ENCODE measurements around the gene NKPD1. TPM values are rescaled to one million over a fixed set of nuclear protein-coding genes. Genes with fewer than 3 reads are reported as not detected.

NKPD1 gene
- total and polyA plus RNA-seq, 2 donors, result 0.37 to 0.58 TPM

GRCh38 chr19:45180936-45181335 is 20.2 kb upstream of the NKPD1 start:
- Histone ChIP-seq H3K4me3 (ENCODE audit: low read depth, low read length) (no peak overlapping the region), H3K36me3 (ENCODE audit: insufficient read depth) (no peaks in the 10 kb centered on the region), H3K4me1 (ENCODE audit: insufficient read depth) (peaks cover 1% of the 10 kb centered on the region), H3K27ac (ENCODE audit: low read depth) (no peak overlapping the region)
- DNase-seq (ENCODE audit: extremely low spot score), result no peak
- WGBS, result 85% methylated on average over 7 of the region's 7 CpGs

- Histone ChIP-seq H3K27ac (ENCODE audit: low read depth) (peak overlapping the region; percentile 71), H3K4me1 (ENCODE audit: insufficient read depth) (peaks cover 1% of the 10 kb centered on the region), H3K36me3 (ENCODE audit: insufficient read depth) (no peaks in the 10 kb centered on the region), H3K4me3 (ENCODE audit: low read depth, low read length) (peak overlapping the region; percentile 71)
- WGBS, result 49% methylated on average over 9 of the region's 9 CpGs
- DNase-seq (ENCODE audit: extremely low spot score), result no peak
Observed at GRCh38 chr19:45179892-45180370, 19.1 kb upstream of the NKPD1 start.

- Histone ChIP-seq H3K36me3 (ENCODE audit: insufficient read depth) (no peaks in the 10 kb centered on the region), H3K27ac (ENCODE audit: low read depth) (peak overlapping the region; percentile 71), H3K4me3 (ENCODE audit: low read depth, low read length) (peak overlapping the region; percentile 71), H3K4me1 (ENCODE audit: insufficient read depth) (peaks cover 1% of the 10 kb centered on the region)
- under 1% methylated on average over 97 of the region's 97 CpGs for WGBS
- no peak for DNase-seq (ENCODE audit: extremely low spot score)
Observed at GRCh38 chr19:45179072-45179891, 18.5 kb upstream of the NKPD1 start.

GRCh38 chr19:45178262-45179071 is 17.7 kb upstream of the NKPD1 start, which contains the start of gene BLOC1S3:
TSS of gene BLOC1S3 (plus strand) at chr19:45178784. CDS start at chr19:45179297, 513 bp downstream.
- Histone ChIP-seq H3K36me3 (ENCODE audit: insufficient read depth) (no peaks in the 10 kb centered on the region), H3K4me1 (ENCODE audit: insufficient read depth) (peaks cover 1% of the 10 kb centered on the region), H3K4me3 (ENCODE audit: low read depth, low read length) (peak within 1 kb of the TSS; percentile 71), H3K27ac (ENCODE audit: low read depth) (peak within 1 kb of the TSS; percentile 89)
- peak; percentile 100 for DNase-seq (ENCODE audit: extremely low spot score)
- WGBS, result under 1% methylated on average over 51 of the region's 51 CpGs

- WGBS, result under 1% methylated on average over 36 of the region's 36 CpGs
- no peak for DNase-seq (ENCODE audit: extremely low spot score)
- H3K4me1 ChIP-seq (ENCODE audit: insufficient read depth), result peaks cover 1% of the 10 kb centered on the region
- H3K27ac ChIP-seq (ENCODE audit: low read depth), result peak within 1 kb of the TSS; percentile 89
- no peaks in the 10 kb centered on the region for H3K36me3 ChIP-seq (ENCODE audit: insufficient read depth)
- H3K4me3 ChIP-seq (ENCODE audit: low read depth, low read length), result peak within 1 kb of the TSS; percentile 71
Observed at GRCh38 chr19:45177817-45178261, 17.1 kb upstream of the NKPD1 start, which contains the start of gene TRAPPC6A. TSS of gene TRAPPC6A (minus strand) at chr19:45178237. CDS start at chr19:45178218, 19 bp downstream.

GRCh38 chr19:45175515-45176345 is 14.9 kb upstream of the NKPD1 start:
- H3K36me3 ChIP-seq (ENCODE audit: insufficient read depth), result no peaks in the 10 kb centered on the region
- DNase-seq (ENCODE audit: extremely low spot score), result no peak
- H3K27ac ChIP-seq (ENCODE audit: low read depth), result no peak overlapping the region
- 82% methylated on average over 10 of the region's 10 CpGs for WGBS
- peaks cover 1% of the 10 kb centered on the region for H3K4me1 ChIP-seq (ENCODE audit: insufficient read depth)
- no peak overlapping the region for H3K4me3 ChIP-seq (ENCODE audit: low read depth, low read length)

GRCh38 chr19:45173816-45174215 is 13.0 kb upstream of the NKPD1 start:
- H3K27ac ChIP-seq (ENCODE audit: low read depth), result no peak overlapping the region
- no peak for DNase-seq (ENCODE audit: extremely low spot score)
- no peaks in the 10 kb centered on the region for H3K4me1 ChIP-seq (ENCODE audit: insufficient read depth)
- H3K36me3 ChIP-seq (ENCODE audit: insufficient read depth), result no peaks in the 10 kb centered on the region
- H3K4me3 ChIP-seq (ENCODE audit: low read depth, low read length), result no peak overlapping the region
- WGBS, result 79% methylated on average over 12 of the region's 12 CpGs

- DNase-seq (ENCODE audit: extremely low spot score), result no peak
- Histone ChIP-seq H3K36me3 (ENCODE audit: insufficient read depth) (no peaks in the 10 kb centered on the region), H3K27ac (ENCODE audit: low read depth) (no peak overlapping the region), H3K4me3 (ENCODE audit: low read depth, low read length) (no peak overlapping the region), H3K4me1 (ENCODE audit: insufficient read depth) (no peaks in the 10 kb centered on the region)
- 86% methylated on average over 17 of the region's 18 CpGs for WGBS
Observed at GRCh38 chr19:45172611-45173208, 11.9 kb upstream of the NKPD1 start.

- 77% methylated on average over 4 of the region's 4 CpGs for WGBS
- no peak for DNase-seq (ENCODE audit: extremely low spot score)
- Histone ChIP-seq H3K27ac (ENCODE audit: low read depth) (no peak overlapping the region), H3K36me3 (ENCODE audit: insufficient read depth) (no peaks in the 10 kb centered on the region), H3K4me1 (ENCODE audit: insufficient read depth) (no peaks in the 10 kb centered on the region), H3K4me3 (ENCODE audit: low read depth, low read length) (no peak overlapping the region)
Observed at GRCh38 chr19:45172173-45172572, 11.4 kb upstream of the NKPD1 start.

- Histone ChIP-seq H3K36me3 (ENCODE audit: insufficient read depth) (no peaks in the 10 kb centered on the region), H3K4me1 (ENCODE audit: insufficient read depth) (no peaks in the 10 kb centered on the region), H3K27ac (ENCODE audit: low read depth) (no peak overlapping the region), H3K4me3 (ENCODE audit: low read depth, low read length) (no peak overlapping the region)
- 43% methylated on average over 7 of the region's 7 CpGs for WGBS
- no peak for DNase-seq (ENCODE audit: extremely low spot score)
Observed at GRCh38 chr19:45171211-45171623, 10.4 kb upstream of the NKPD1 start.

- no peaks in the 10 kb centered on the region for H3K36me3 ChIP-seq (ENCODE audit: insufficient read depth)
- no peak overlapping the region for H3K27ac ChIP-seq (ENCODE audit: low read depth)
- no peaks in the 10 kb centered on the region for H3K4me1 ChIP-seq (ENCODE audit: insufficient read depth)
- no peak for DNase-seq (ENCODE audit: extremely low spot score)
- 83% methylated on average over 21 of the region's 21 CpGs for WGBS
- H3K4me3 ChIP-seq (ENCODE audit: low read depth, low read length), result no peak overlapping the region
Observed at GRCh38 chr19:45170146-45171106, 9.6 kb upstream of the NKPD1 start.

GRCh38 chr19:45169602-45170001 is 8.8 kb upstream of the NKPD1 start:
- DNase-seq (ENCODE audit: extremely low spot score), result no peak
- Histone ChIP-seq H3K36me3 (ENCODE audit: insufficient read depth) (no peaks in the 10 kb centered on the region), H3K4me3 (ENCODE audit: low read depth, low read length) (no peak overlapping the region), H3K27ac (ENCODE audit: low read depth) (no peak overlapping the region), H3K4me1 (ENCODE audit: insufficient read depth) (no peaks in the 10 kb centered on the region)
- WGBS, result 91% methylated on average over 10 of the region's 10 CpGs
